Naive thymus-derived CD8-positive, alpha-beta T cell (primary cell): ENCODE data around the gene RUNX2. TPM values are rescaled to one million over a fixed set of nuclear protein-coding genes. Genes with fewer than 3 reads are reported as not detected.

Source experiments
- ATAC-seq, 2 donors: fragments of 150-1000 bp; cut with Tn5 transposase in 1 of 2; sonication (Bioruptor Pico), chemical (Tn5 transposase) in 1 of 2; 1 replicate in 1 of 2; 2 replicates in 1 of 2; pipeline ENCODE4 v1.10.0; 2021; ENCODE audit warnings: mild to moderate bottlenecking in 2 of 2, moderate library complexity in 2 of 2
- POLR2A ChIA-PET: fragments of 350-600 bp; sonication (Branson Sonifier 250); formaldehyde crosslinking; loops from one replicate; lab custom pipeline; 2021; ENCODE audit warnings: antibody characterized with exemption; lab: Charles Lee
- DNase-seq, 10 donors: peaks; one replicate each; pipeline versions ENCODE4 v3.0.0 to v3.0.0-alpha.2; 2020 to 2022
- H3K27ac Mint-ChIP-seq, 10 donors: one replicate each; pipeline ENCODE4 v1.8.0; 2020 to 2022; ENCODE audit warnings: mild to moderate bottlenecking in 10 of 10, mixed read lengths in 10 of 10, moderate library complexity in 4 of 10, inconsistent platforms in 1 of 10
- H3K27me3 Mint-ChIP-seq, 5 donors: one replicate each; pipeline ENCODE4 v1.8.0; 2021 to 2022; ENCODE audit warnings: mixed read lengths in 5 of 5
- H3K36me3 Mint-ChIP-seq, 3 donors: one replicate each; pipeline ENCODE4 v1.8.0; 2020 to 2022; ENCODE audit warnings: mixed read lengths in 3 of 3, mild to moderate bottlenecking in 2 of 3, inconsistent platforms in 1 of 3
- H3K4me1 Mint-ChIP-seq, 4 donors: one replicate each; pipeline ENCODE4 v1.8.0; 2021 to 2022; ENCODE audit warnings: mixed read lengths in 4 of 4
- H3K4me3 Mint-ChIP-seq, 10 donors: one replicate each; pipeline ENCODE4 v1.8.0; 2020 to 2022; ENCODE audit warnings: mild to moderate bottlenecking in 10 of 10, mixed read lengths in 10 of 10, moderate library complexity in 6 of 10, inconsistent platforms in 1 of 10
- H3K9me3 Mint-ChIP-seq, 9 donors: one replicate each; pipeline ENCODE4 v1.8.0; 2020 to 2022; ENCODE audit warnings: mixed read lengths in 9 of 9, mild to moderate bottlenecking in 3 of 9, inconsistent platforms in 1 of 9, moderate library complexity in 1 of 9
- polyA plus RNA-seq, 3 donors: library from polyadenylated mRNA; unstranded; fragments of 300-500 nt; fragmentation: Illumina TruSeq; gene quantifications; one replicate each; pipeline ENCODE4 v1.2.3, GENCODE V29; 2021
- total RNA-seq, 8 experiments: library from RNA in 2 of 8; stranded (reverse) in 2 of 8; gene quantifications; one replicate each; pipeline ENCODE4 v1.2.3 and lab custom pipeline; 2021 to 2026

Gene RUNX2
- total and polyA plus RNA-seq, 5 experiments from 2014 or later = 31.3 to 44.3 (median 36.7) TPM

DNA sequence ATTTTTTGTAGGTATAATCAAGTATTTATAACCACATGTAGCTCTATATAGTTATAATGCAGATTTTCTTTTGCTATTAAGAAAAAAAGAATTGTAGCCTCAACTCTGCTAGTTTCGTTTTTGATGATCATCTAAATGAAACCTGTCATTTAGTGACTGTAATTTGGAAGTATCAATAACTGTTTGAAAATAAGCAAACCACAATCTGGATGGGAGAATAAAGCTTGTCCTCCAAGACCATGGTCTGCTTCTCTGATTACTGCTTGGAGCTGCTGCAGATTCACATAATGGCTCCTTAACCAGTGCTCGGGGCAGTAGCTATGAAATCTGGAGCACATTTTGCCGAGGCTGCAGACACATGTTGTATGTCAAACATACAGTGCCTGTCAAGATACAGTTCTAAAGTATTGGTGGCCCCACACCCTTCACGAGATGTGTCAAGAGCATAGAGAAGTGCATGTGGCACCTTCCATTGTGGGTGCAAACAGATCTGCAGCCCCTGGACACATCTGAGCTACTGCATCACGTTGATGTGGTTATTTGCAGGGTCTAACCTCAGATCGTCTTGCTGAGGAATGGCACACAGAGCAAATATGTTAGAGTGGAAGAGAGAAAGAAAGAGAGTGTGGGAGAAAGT lies 305.3 kb downstream of the RUNX2 start:
- POLR2A ChIA-PET = no interaction called here
- H3K9me3 Mint-ChIP-seq = peaks cover 0 to 3% (median 0%) of the 10 kb centered on the region in 9 donors
- H3K36me3 Mint-ChIP-seq = no peaks in the 10 kb centered on the region

DNA sequence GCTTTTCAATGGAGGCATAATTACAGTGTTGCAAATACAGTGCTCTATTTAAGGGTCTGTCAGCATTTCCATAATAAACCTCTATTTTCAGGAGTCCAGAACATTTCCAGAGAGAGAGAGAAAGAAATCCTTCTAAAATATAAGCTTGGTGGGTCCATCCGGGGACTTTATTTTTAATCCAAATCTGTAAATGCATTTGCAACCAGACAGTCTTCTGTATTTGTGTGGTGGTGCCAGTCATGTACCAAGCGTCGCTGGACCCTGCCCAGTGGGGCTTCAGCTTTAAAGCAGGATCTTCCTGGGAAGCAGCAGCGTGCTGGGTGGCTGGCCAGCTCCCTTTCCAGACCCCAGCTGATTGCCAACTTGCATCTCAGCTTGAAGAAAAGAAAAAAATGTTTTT lies 306.1 kb downstream of the RUNX2 start:
- POLR2A ChIA-PET = no interaction called here
- no peak overlapping the region for H3K27ac Mint-ChIP-seq

More for the DNA sequence above, 305.3 kb downstream of the RUNX2 start:
- no peak for ATAC-seq
- no peaks in the 10 kb centered on the region for H3K27me3 Mint-ChIP-seq
- peak overlapping the region in 1 of 10 donors; percentile 81 for H3K27ac Mint-ChIP-seq
- peaks cover 3 to 8% (median 4%) of the 10 kb centered on the region in 4 donors for H3K4me1 Mint-ChIP-seq
- DNase-seq = no peak
- peak overlapping the region in 1 of 10 donors; percentile 15 for H3K4me3 Mint-ChIP-seq

DNA sequence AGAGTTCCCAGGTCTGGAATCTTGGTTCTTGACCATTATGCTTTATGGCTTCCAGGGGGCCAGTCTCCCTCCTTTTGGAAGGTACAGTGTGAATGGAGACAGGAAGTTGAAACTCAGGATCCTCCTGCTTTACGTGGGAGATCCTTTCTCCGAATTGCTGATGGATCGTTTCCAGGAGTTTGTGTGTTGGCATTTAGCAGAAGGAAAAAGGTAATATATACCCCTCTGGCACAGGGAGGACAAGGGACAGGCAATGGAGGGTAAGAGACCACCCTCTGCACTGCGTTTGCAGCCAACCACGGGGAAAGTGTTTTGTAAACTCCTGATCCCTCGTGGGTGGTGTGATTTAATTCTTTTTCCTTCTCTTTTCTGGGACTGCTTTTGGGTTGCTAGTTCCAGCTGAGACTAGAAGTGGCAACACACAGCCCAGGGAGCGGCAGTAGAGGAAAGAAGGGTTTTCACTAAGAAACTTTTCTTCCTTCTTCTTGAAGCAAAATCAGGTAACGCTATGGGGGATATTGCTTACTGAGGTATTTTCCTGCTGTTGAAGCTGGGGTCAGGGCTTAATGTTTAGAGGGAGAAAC lies 307.2 kb downstream of the RUNX2 start:
- Mint-ChIP-seq H3K27ac (no peak overlapping the region), H3K4me3 (no peak overlapping the region), H3K36me3 (no peaks in the 10 kb centered on the region), H3K27me3 (no peaks in the 10 kb centered on the region), H3K4me1 (peaks cover 4 to 16% (median 6%) of the 10 kb centered on the region in 4 donors), H3K9me3 (peaks cover 0 to 2% (median 0%) of the 10 kb centered on the region in 9 donors)
- DNase-seq (no peak), ATAC-seq (no peak)
- POLR2A ChIA-PET = no interaction called here

More for the DNA sequence above, 306.1 kb downstream of the RUNX2 start:
- Mint-ChIP-seq H3K27me3 (no peaks in the 10 kb centered on the region), H3K36me3 (no peaks in the 10 kb centered on the region), H3K4me3 (no peak overlapping the region), H3K9me3 (peaks cover 0 to 2% (median 0%) of the 10 kb centered on the region in 9 donors), H3K4me1 (peaks cover 4 to 11% (median 6%) of the 10 kb centered on the region in 4 donors)
- DNase-seq = no peak
- ATAC-seq = no peak

GRCh38 chr6:45637056-45637455 lies 308.9 kb downstream of the RUNX2 start:
- no peak overlapping the region for H3K4me3 Mint-ChIP-seq
- no peaks in the 10 kb centered on the region for H3K27me3 Mint-ChIP-seq
- peak overlapping the region in 1 of 10 donors; percentile 60 for H3K27ac Mint-ChIP-seq
- ATAC-seq (no peak), DNase-seq (no peak)
- no peaks in the 10 kb centered on the region for H3K36me3 Mint-ChIP-seq
- peaks cover 5 to 16% (median 7%) of the 10 kb centered on the region in 4 donors for H3K4me1 Mint-ChIP-seq
- POLR2A ChIA-PET = no interaction called here
- H3K9me3 Mint-ChIP-seq = peaks cover 0 to 2% (median 0%) of the 10 kb centered on the region in 9 donors

DNA sequence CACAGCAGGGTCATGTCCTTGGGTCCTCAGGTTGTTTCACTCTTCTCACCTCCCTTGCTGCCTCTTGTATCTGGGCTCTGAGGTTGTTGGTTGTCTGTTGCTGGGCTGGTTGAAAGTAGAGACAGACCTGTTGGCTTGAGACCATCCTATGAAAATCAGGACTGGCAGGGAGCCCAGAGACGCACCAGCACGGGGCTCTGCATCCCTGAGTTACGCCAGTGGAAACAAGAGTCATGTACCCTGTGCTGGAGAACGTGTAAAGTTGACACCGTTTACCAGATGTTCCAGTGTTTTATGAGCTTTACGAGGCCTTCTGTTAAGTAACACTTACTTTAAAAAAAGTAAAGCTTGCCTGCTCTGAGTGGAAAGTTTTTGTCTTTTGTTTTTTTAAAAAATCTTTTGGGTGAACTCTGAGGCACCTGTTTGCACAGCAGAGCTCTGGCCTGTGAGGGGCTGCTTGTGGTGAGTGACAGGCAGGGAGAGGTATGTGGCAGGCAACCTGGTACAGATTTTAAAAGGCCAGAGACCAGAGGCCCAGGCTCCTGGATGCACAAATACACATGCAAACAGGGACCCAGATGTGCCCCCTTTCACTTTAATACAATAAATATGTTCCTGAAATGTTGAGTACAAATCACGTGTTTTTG lies 309.6 kb downstream of the RUNX2 start:
- H3K36me3 Mint-ChIP-seq = no peaks in the 10 kb centered on the region
- H3K4me3 Mint-ChIP-seq = no peak overlapping the region
- POLR2A ChIA-PET = no interaction called here
- no peaks in the 10 kb centered on the region for H3K27me3 Mint-ChIP-seq
- peak overlapping the region in 3 of 10 donors; percentile 41 to 60 (median 56) for H3K27ac Mint-ChIP-seq
- ATAC-seq (no peak), DNase-seq (no peak)
- peaks cover 0 to 2% (median 0%) of the 10 kb centered on the region in 9 donors for H3K9me3 Mint-ChIP-seq
- peaks cover 5 to 16% (median 7%) of the 10 kb centered on the region in 4 donors for H3K4me1 Mint-ChIP-seq

DNA sequence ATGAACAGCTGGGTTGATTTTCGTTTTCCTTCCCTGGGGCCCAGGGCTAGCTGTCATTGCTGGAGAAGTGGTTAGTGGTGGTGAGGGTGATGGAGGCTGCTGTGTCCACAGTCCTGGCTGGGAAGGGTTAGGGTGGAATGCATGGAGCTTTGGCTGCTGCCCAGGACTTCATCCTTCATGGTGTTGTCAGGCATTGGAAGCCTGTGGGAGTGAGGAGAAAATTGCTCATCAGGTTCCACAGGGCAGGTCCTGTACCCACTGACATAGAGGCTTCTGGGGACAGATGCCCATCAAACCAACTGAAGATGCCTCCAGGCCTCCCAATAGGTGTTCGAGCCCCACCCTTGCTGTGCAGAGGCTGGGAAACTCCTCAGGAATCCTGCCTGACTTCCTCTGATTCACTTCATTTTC lies 312.0 kb downstream of the RUNX2 start:
- no peak for ATAC-seq

DNA sequence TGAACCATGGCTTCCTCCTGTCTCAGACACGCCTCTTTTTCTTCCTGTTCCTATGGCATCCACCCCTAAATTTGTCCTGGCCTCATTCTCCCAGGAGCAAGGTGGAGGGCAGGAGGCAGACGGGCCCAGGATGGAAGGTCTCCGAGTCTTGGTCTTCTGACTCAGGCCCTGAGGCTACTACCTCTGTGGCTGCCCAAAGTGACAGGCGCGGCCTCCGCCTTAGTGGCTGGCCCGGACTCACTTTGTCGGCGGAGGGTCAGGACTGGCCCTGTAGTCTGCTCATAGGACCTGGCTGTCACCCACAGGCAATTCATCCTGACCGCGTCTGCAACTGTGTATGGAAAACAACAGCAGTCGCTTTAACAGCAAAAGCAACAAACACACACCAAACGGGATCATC lies 312.7 kb downstream of the RUNX2 start:
- POLR2A ChIA-PET = no interaction called here
- H3K4me3 Mint-ChIP-seq = no peak overlapping the region
- no peak for ATAC-seq
- peaks cover 0 to 22% (median 6%) of the 10 kb centered on the region in 4 donors for H3K4me1 Mint-ChIP-seq
- DNase-seq = no peak
- no peaks in the 10 kb centered on the region for H3K27me3 Mint-ChIP-seq
- no peaks in the 10 kb centered on the region for H3K36me3 Mint-ChIP-seq
- H3K9me3 Mint-ChIP-seq = peaks cover 0 to 2% (median 0%) of the 10 kb centered on the region in 9 donors
- H3K27ac Mint-ChIP-seq = peak overlapping the region in 2 of 10 donors; percentile 27 to 58

More for the DNA sequence above, 312.0 kb downstream of the RUNX2 start:
- no peak for DNase-seq
- peaks cover 0 to 22% (median 6%) of the 10 kb centered on the region in 4 donors for H3K4me1 Mint-ChIP-seq
- H3K9me3 Mint-ChIP-seq = peaks cover 0 to 2% (median 0%) of the 10 kb centered on the region in 9 donors
- no peak overlapping the region for H3K27ac Mint-ChIP-seq
- H3K4me3 Mint-ChIP-seq = no peak overlapping the region
- H3K36me3 Mint-ChIP-seq = no peaks in the 10 kb centered on the region
- no peaks in the 10 kb centered on the region for H3K27me3 Mint-ChIP-seq
- POLR2A ChIA-PET = no interaction called here

GRCh38 chr6:45642331-45643125 lies 314.4 kb downstream of the RUNX2 start:
- Mint-ChIP-seq H3K36me3 (no peaks in the 10 kb centered on the region), H3K27me3 (no peaks in the 10 kb centered on the region), H3K4me1 (peaks cover 5 to 28% (median 9%) of the 10 kb centered on the region in 4 donors), H3K9me3 (peaks cover 0 to under 1% (median 0%) of the 10 kb centered on the region in 9 donors), H3K27ac (peak overlapping the region in 1 of 10 donors; percentile 66), H3K4me3 (no peak overlapping the region)
- DNase-seq (no peak), ATAC-seq (no peak)
- POLR2A ChIA-PET = no interaction called here

DNA sequence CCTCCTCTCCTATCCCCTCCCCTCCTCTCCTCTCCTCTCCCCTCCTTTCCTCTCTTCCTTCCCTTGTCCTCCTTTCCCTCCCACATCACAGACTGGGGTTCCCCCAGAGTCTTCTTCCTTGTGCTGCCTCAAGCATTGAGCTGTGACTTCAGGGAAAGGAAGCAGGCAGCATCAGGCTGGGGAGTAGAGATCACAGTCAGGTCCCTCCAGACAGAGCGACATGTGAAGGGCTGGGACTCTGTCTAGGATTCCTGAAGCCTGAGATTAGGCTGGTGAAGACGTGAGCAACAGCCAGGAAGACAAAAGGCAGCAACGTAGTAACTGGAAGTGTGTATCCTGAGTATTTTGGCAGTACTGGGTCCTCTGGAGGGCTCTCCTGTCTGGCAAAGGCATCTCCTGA lies 315.0 kb downstream of the RUNX2 start:
- POLR2A ChIA-PET = no interaction called here
- no peaks in the 10 kb centered on the region for H3K9me3 Mint-ChIP-seq
- no peak overlapping the region for H3K4me3 Mint-ChIP-seq

DNA sequence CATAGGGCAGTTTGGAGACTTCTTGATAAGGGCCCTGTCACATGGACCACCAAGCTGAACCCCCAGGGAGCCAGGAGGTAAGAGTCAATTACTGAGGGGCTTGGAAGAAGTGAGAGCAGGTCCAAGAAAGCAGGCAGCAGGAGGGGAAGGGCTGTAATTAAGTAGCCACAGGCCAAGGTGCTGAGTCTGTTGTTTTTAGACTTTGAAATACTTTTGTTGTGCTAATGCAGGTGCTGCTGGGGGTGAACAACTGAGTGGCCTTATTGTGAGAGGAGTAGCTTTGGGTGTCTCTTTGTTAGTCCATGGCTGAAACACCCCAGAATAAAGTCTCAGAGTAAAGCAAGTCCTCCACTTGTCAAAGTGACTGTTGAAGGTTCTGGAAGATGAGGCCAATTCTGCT lies 316.6 kb downstream of the RUNX2 start:
- DNase-seq (no peak), ATAC-seq (no peak)
- Mint-ChIP-seq H3K4me3 (no peak overlapping the region), H3K36me3 (no peaks in the 10 kb centered on the region), H3K27ac (peak overlapping the region in 1 of 10 donors; percentile 32), H3K9me3 (no peaks in the 10 kb centered on the region), H3K4me1 (peaks cover 15 to 28% (median 16%) of the 10 kb centered on the region in 4 donors), H3K27me3 (no peaks in the 10 kb centered on the region)
- POLR2A ChIA-PET = no interaction called here

More for the DNA sequence above, 315.0 kb downstream of the RUNX2 start:
- Mint-ChIP-seq H3K4me1 (peaks cover 11 to 33% (median 13%) of the 10 kb centered on the region in 4 donors), H3K36me3 (no peaks in the 10 kb centered on the region), H3K27me3 (no peaks in the 10 kb centered on the region), H3K27ac (peak overlapping the region in 2 of 10 donors; percentile 43 to 66)
- no peak for DNase-seq
- ATAC-seq = no peak

DNA sequence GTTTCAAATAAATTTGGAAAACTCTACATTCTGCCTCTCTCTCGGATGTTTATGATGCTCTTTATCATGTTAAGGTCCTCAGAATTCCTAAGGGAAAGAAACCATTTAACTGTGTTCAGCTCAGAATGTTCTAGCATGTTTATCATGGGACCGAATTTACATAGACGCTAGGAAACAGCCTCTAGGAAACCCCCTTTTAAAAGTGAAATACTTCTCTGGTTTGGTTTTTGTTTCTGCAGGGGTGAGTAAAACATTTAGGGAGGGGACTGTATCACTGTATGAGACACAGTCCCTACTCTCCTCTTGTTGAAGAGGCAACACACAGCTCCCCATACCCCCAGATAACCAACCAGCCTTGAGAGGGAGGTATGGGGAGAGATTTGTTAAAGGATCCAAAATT lies 317.2 kb downstream of the RUNX2 start:
- H3K27ac Mint-ChIP-seq = no peak overlapping the region
- no peak for DNase-seq
- H3K27me3 Mint-ChIP-seq = no peaks in the 10 kb centered on the region
- H3K4me1 Mint-ChIP-seq = peaks cover 15 to 25% (median 16%) of the 10 kb centered on the region in 4 donors
- peaks cover 0 to 2% (median 0%) of the 10 kb centered on the region in 3 donors for H3K36me3 Mint-ChIP-seq
- no peak for ATAC-seq
- no peaks in the 10 kb centered on the region for H3K9me3 Mint-ChIP-seq
- POLR2A ChIA-PET = interaction anchor here (0.6 kb wide), 1 partner anchor 20 kb away, joined by 3 read pairs; no protein-coding TSS in a partner anchor
- no peak overlapping the region for H3K4me3 Mint-ChIP-seq
